DND-41 (cell line): ENCODE measurements around the gene SOD1.

Source experiments
- CTCF ChIP-seq: IDR thresholded peaks from 2 replicates; pipeline ENCODE4 v1.5.1; 2012; ENCODE audit warnings: borderline replicate concordance, low read length, moderate library complexity, mild to moderate bottlenecking; ENCODE audit not compliant: poor library complexity, severe bottlenecking; ENCODE audit errors: extremely low read depth
- EZH2 ChIP-seq: IDR thresholded peaks from 3 replicates; pipeline ENCODE4 v1.6.1; 2012; ENCODE audit warnings: borderline replicate concordance, low read depth, mild to moderate bottlenecking, moderate library complexity, low read length, inconsistent platforms; ENCODE audit not compliant: severe bottlenecking

GRCh38 chr21:31641416-31641922, 18.0 kb upstream of the SOD1 start:
- TF ChIP-seq CTCF (no peak), EZH2 (no peak)
